Measurements from ENCODE around the gene ONECUT1.
A peak's percentile ranks its signal among the peaks of the same experiment; 100 is the strongest.
"Not testable (repeated sequence)": the region's sequence is repeated elsewhere in the genome, so short reads cannot be mapped to it uniquely, and the experiment has no call there.

ONECUT1 gene

DNA sequence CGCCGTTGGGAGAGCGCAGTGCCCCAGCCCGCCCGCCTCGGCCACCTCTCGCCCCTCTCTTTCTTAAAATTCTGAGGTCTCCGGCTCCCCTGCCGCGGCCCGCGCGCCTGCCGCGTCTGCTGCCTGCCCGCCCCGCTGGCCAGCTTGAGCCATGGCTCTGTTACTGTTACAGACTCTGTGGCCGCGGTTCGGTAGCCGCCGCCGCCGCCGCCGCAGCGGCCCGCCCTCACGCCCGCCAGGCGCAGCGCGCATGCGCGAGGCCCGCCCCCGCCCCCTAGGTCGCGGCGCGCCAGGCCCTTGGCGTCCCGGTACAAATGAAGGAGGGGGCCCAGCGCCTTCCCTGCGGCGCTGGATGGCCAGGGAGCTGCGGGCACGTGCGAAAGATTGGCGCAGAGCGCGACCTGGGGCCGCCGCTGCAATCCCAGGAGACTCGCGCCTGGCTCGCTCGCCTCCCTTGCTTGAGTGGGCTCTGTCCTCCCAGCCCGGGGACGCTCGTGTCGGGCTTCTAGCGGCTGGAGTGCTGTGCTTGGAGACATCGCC lies at the start of gene ONECUT1:
ONECUT1 (minus strand) TSS at position 168 of the 540 bp plus-strand sequence. CDS start 452 bp downstream, outside the sequence.
- TF ChIP-seq ZNF274 (IDR thresholded peaks at IDR 0.05; ENCODE audit: low read depth, low read length), result no peak
- peak within 1 kb of the TSS; percentile 55; the same call in 1 of the 2 replicates for H3K4me3 ChIP-seq (ENCODE audit: low read length)

DNA sequence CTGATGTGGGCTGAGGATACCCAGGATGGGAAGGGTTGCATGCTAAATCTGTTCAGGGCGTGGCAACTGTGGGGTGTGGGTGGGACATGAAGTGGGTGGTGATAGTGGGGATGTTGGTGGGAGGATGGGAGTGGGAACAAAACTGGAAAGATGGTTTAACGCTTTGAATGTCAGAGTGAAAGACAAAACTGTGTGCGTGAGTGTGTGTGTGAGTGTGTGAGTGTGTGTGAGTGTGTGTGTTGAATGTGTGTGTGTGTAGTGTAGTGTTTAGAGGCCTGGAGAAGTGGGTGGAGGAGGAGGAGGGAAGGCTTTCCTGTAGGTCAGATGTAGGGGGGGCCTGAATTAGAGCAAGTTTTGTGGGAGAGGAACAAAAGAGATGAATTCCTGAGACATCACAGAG lies 44.2 kb upstream of the ONECUT1 start:
- H3K4me3 ChIP-seq (ENCODE audit: low read length), result no peak overlapping the region
- TF ChIP-seq ZNF274 (IDR thresholded peaks at IDR 0.05; ENCODE audit: low read depth, low read length), result no peak

DNA sequence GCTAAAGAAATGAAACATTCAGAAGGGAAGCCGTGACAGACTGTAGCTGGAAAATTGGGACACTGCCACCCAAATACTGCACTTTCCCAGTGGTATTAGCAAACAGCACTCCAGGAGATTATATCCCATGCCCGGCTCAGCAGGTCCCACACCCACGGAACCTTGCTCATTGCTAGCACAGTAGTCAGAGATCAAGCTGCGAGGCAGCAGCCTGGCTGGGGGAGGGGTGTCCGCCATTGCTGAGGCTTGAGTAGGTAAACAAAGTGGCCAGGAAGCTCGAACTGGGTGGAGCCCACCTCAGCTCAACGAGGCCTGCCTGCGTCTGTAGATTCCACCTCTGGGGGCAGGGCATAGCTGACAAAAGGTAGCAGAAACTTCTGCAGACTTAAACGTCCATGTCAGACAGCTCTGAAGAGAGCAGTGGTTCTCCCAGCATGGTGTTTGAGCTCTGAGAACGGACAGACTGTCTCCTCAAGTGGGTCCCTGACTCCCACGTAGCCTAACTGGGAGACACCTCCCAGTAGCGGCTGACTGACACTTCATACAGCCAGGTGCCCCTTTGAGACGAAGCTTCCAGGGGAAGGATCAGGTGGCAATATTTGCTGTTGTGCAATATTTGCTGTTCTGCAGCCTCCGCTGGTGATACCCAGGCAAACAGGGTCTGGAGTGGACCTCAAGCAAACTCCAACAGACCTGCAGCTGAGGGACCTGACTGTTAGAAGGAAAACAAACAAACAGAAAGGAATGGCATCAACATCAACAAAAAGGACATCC lies 34.2 kb upstream of the ONECUT1 start:
- not testable (repeated sequence) for H3K4me3 ChIP-seq (ENCODE audit: low read length)

DNA sequence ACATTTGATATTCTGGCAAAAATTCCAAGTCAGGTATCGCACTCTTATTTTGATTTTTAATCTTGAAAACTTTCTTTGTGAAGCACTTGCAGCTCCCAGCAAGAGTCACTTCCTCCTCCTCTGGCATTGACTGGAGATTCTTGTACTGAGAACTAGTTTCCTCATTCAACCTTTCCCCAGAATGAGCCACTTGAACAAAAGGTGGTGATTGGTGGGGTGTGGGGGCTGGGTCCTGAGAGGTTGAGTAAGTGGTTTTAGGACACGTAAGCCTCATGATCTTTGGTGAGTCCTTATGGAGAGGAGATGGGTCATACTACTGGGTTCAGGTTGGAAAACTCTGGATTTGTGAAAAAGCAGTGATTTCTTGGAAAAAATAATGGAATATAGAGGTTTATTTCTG lies 32.3 kb upstream of the ONECUT1 start:
- TF ChIP-seq ZNF274 (IDR thresholded peaks at IDR 0.05; ENCODE audit: low read depth, low read length), result no peak
- H3K4me3 ChIP-seq (ENCODE audit: low read length), result no peak overlapping the region

DNA sequence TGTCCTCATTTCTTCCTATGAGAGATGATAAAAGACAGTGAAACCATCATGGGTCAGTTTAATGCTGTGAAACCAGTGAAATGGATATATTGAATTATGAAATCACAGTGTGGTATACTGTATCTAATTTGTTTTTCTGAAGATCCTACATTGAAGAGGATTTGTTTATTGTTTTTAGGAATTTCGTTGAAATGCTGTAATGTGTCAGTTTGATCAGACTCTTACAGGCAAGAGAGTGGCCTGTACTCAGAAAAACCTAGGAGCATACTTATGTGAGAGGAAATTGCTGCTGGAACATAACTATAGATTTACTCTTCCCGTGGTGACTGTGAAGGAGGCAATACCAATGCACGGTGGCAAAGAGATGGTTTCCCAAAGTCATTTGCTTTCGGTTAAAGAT lies 29.1 kb upstream of the ONECUT1 start:
- no peak overlapping the region for H3K4me3 ChIP-seq (ENCODE audit: low read length)
- TF ChIP-seq ZNF274 (IDR thresholded peaks at IDR 0.05; ENCODE audit: low read depth, low read length), result no peak

DNA sequence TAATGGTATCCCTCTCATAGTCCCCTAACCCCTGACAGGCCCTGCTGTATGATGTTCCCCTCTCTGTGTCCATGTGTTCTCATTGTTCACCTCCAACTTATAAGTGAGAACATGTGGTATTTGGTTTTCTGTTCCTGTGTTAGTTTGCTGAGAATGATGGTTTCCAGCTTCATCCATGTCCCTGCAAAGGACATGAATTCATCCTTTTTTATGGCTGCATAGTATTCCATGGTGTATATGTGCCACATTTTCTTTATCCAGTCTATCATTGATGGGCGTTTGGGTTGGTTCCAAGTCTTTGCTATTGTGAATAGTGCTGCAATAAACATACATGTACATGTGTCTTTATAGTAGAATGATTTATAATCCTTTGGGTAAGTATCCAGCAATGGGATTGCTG lies 25.8 kb upstream of the ONECUT1 start:
- H3K4me3 ChIP-seq (ENCODE audit: low read length), result not testable (repeated sequence)

DNA sequence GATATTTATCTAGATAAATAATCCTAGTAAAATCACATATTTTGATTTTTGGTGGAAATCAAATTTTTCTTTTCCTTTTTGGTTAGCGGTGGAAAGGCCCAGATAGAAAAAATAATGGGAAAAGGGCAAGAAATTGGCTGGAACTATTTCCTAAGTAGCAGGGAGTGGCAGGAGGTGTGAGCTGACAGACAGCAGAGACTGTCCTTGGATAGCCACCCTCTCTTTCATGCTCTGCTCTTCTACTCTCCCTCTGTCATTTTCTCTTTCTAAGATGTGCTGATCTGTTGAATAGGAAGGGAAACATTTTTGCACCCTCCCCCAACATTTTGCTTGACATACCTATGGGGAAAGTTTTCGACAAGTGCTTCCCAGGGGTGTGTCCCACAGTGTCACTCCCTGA lies 18.9 kb upstream of the ONECUT1 start:
- H3K4me3 ChIP-seq (ENCODE audit: low read length), result no peak overlapping the region
- no peak for TF ChIP-seq ZNF274 (IDR thresholded peaks at IDR 0.05; ENCODE audit: low read depth, low read length)

DNA sequence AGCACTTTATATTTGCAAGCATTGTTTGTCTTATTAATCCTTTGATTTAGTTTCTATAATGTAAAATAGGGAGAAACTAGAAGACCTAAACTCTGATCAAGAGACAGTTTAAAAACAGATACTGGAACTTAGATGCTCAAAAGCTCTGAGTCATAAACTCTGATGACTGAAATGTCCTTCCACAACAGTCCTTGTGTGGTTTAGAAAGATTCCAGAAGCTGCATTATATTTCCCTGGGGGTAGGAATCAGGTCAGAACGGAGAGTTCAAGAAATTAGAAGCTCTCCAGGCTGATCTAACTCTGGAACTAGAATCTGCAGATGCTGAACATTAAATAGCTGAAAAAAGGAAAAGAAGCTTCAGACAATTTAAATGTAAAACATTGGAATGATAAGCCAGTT lies 18.3 kb upstream of the ONECUT1 start:
- no peak overlapping the region for H3K4me3 ChIP-seq (ENCODE audit: low read length)
- no peak for TF ChIP-seq ZNF274 (IDR thresholded peaks at IDR 0.05; ENCODE audit: low read depth, low read length)

DNA sequence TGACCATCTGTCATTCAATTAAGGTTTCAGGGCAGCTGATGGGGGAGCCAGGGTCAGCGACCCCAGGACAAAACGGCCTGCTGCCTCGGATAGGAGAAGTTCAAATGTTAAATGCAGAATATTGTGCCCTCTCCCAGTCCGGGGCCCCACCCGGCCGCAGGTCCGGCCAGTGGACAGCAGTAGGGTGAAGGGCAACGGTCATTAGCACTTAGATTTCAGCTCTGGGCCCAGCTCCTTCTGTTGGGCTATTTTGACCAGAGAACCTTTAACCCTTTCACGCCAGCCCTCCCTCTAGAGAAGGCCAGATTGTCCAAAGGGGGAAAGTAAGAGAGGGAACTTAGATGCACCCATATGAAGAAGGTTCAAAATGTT lies 16.1 kb upstream of the ONECUT1 start:
- no peak overlapping the region for H3K4me3 ChIP-seq (ENCODE audit: low read length)
- no peak for TF ChIP-seq ZNF274 (IDR thresholded peaks at IDR 0.05; ENCODE audit: low read depth, low read length)

DNA sequence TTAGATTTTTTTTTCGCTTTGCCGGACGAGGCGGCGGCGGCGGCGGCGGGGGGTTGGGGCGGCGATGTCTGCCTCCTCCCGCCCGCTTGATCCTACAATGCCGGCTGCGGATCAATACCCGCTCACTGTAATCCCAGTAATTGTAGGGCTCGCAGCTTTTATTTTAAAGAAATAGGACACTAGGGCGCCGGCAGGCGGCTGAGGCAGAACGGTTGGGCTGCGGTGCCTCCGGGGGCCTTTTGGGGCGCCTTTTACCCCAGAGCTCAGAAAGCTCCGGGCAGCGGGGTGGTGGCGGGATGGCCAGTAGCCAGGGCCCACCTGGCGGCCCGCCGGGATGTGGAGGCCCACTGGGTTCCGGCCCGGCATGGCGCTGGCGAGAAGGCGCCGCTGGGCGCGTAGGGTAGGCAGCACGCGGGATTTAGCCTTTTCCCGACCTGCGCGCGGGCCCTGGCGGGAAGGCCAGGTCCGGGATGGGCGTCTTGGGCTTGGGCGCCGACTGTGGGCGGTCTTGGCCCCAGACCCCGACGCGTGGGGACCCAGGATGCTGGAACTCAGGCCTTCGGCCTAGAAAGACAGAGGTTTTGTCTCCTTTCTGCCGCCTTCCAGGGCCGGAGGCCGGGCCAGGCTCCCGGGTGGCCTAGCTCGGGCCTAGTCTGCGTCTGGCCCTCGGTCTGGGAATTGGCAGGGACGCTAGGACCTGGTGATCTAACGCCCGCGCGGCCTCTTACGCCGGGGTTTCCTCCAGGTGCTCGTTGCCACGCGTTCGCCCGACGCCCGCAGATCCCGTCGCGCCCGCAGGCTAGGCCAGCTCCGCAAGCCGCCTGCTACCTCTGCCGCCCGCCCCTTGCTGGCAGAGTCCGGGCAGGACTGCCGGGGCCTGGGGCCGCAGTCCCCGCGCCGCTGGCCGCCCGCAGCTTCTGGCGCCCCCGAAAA lies 15.5 kb upstream of the ONECUT1 start:
- no peak overlapping the region; the same call in 1 of the 2 replicates for H3K4me3 ChIP-seq (ENCODE audit: low read length)
- TF ChIP-seq ZNF274 (IDR thresholded peaks at IDR 0.05; ENCODE audit: low read depth, low read length), result no peak

DNA sequence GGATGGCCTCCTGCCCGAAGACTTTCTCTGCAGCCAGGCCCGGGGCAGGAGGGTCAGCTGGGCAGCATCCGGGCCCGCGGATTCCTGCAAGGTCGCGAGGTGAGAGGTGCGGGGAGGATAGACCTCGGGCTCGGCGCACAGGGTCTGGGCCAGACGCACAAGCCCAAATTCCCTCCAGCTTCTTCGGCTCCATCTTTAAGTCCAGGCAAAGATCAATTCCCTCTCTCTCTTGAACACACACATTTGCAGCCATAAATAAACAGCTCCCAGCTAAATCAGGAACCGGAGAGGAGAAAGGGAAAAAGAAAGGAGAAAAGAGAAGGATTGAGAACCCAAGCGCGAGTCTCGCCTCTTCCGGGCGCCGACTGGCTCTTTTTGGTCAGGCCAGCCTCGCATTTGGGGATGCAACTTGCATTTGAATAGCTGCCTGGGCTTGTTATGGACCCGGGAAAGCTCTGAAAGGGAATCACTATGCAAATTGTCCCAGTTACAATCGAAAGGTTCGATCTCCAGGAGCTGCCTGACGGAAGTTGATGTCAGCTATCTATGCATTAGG lies 14.5 kb upstream of the ONECUT1 start:
- TF ChIP-seq ZNF274 (IDR thresholded peaks at IDR 0.05; ENCODE audit: low read depth, low read length), result no peak
- peak overlapping the region; percentile 10; the same call in 1 of the 2 replicates for H3K4me3 ChIP-seq (ENCODE audit: low read length)

DNA sequence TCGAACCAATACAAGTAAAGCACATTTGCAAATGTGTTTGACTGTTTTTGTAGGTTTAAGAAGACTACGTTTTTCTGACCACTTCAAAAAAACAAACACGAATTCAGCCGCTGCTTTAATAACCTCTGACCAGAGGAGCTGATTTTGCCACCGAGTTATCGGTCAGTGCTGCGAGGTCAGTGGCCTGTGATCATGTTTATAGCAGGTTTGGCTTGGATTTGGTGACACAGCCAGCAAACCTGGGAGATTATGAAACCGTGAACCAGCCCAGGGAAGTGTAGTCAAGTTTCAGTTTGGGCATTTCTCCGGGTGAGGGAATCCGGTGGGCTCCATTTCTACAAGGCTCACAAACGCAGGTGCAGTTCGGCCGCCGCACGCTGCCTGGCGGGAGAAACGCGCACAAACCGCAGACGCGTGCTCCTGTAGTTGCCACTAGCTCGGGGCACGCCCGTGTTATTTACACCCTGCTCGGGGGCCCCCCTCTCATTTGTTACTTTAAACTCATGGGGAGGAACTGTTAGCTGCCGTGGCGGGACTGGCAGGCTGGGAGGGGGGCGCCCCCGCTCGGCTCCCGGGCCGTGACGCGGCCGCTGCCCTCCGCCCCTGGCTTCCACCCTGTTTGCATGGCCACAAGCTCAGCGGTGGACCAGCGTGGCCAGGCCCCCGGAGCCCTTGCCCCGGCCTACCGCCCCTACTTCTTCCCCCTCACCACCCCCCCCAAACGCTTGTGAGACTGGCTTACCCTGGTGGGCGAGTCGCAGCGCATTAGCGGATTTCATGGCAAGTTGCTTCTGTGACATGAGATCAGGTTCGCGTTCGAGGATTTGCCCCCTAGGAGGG lies 13.6 kb upstream of the ONECUT1 start:
- TF ChIP-seq ZNF274 (IDR thresholded peaks at IDR 0.05; ENCODE audit: low read depth, low read length), result no peak
- H3K4me3 ChIP-seq (ENCODE audit: low read length), result no peak overlapping the region

DNA sequence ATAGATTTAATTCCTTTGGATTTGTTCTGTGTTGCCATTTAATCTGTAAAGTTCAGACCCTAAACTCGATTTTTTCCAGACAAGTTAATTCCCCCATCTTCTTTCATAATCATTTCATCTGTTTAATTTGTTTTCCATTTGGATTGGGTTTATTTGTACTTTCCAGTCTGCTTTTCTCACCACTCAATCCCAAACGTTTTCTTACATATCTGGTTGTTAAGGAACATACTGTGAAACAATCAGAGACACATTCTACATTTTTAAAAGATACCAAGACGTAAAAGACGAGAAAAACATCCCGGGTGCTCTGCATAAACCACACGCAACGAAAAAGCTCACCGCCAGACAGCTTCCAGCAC lies 13.0 kb upstream of the ONECUT1 start:
- no peak overlapping the region for H3K4me3 ChIP-seq (ENCODE audit: low read length)
- TF ChIP-seq ZNF274 (IDR thresholded peaks at IDR 0.05; ENCODE audit: low read depth, low read length), result no peak

DNA sequence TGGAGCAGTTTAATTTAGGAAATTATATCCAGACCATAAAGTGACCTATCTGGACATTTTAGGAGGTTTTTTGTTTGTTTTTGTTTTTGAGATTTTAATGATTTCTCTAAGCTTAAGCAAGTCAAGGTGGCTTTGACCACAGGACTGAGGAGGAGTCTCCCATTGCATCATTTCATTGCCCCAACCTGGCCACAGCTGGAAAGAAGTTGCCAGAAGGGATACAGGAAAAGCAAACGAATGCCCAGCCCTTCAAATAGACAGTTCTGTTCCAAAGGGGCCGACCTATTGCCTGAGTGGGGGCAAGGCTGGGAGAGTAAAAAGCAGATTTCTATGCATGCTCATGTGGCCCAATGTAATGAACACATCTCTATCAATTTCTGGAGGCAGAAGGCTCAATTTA lies 12.0 kb upstream of the ONECUT1 start:
- TF ChIP-seq ZNF274 (IDR thresholded peaks at IDR 0.05; ENCODE audit: low read depth, low read length), result no peak
- H3K4me3 ChIP-seq (ENCODE audit: low read length), result no peak overlapping the region

Data from GM08714 (cell line).